Liver (tissue), 3 donors: ENCODE data around the gene RPH3AL.

Experiments used
- FOXA1 ChIP-seq: IDR thresholded peaks from 2 replicates; pipeline ENCODE4 v1.6.1; 2016; ENCODE audit warnings: antibody characterized with exemption
- FOXA2 ChIP-seq: IDR thresholded peaks from 2 replicates; pipeline ENCODE4 v1.6.1; 2016; ENCODE audit warnings: antibody characterized with exemption
- GABPA ChIP-seq, 2 donors: IDR thresholded peaks in 1 of 2; conservative IDR thresholded peaks in 1 of 2; 2 replicates each; pipeline ENCODE4 v1.6.1; 2016; ENCODE audit warnings: antibody characterized with exemption in 2 of 2, mild to moderate bottlenecking in 1 of 2, moderate library complexity in 1 of 2
- HNF4A ChIP-seq, 2 donors: conservative IDR thresholded peaks; 2 replicates each; pipeline ENCODE4 v1.6.1; 2016; ENCODE audit warnings: antibody characterized with exemption in 2 of 2, mild to moderate bottlenecking in 2 of 2
- JUND ChIP-seq, 2 donors: IDR thresholded peaks; 2 replicates each; pipeline ENCODE4 v1.6.1; 2016; ENCODE audit warnings: antibody characterized with exemption in 2 of 2
- RXRA ChIP-seq, 2 donors: IDR thresholded peaks; 2 replicates each; pipeline ENCODE4 v1.6.1; 2017 to 2018; ENCODE audit warnings: antibody characterized with exemption in 2 of 2, mild to moderate bottlenecking in 1 of 2
- SP1 ChIP-seq: IDR thresholded peaks from 2 replicates; pipeline ENCODE4 v1.6.1; 2018; ENCODE audit warnings: antibody characterized with exemption, mild to moderate bottlenecking
- YY1 ChIP-seq: IDR thresholded peaks from 2 replicates; pipeline ENCODE4 v1.6.1; 2016; ENCODE audit warnings: antibody characterized with exemption, mild to moderate bottlenecking
- TF ChIP-seq, protein P1 (sequence below): fragments of 150-350 bp; IDR thresholded peaks from 2 replicates; pipeline ENCODE4 v1.5.1; 2017; ENCODE audit warnings: improper control_type of control experiment, low read depth, low read length; ENCODE audit not compliant: missing input control
- TF ChIP-seq, protein P2 (sequence below): IDR thresholded peaks from 2 replicates; pipeline ENCODE4 v1.6.1; 2016; ENCODE audit warnings: antibody characterized with exemption, mild to moderate bottlenecking
- TF ChIP-seq, protein P3 (sequence below): IDR thresholded peaks from 2 replicates; pipeline ENCODE4 v1.6.1; 2016; ENCODE audit warnings: antibody characterized with exemption
- TF ChIP-seq, protein P4 (sequence below): IDR thresholded peaks from 2 replicates; pipeline ENCODE4 v1.6.1; 2016; ENCODE audit warnings: antibody characterized with exemption
- donor health status: healthy.
- donor health status: healthy.

DNA sequence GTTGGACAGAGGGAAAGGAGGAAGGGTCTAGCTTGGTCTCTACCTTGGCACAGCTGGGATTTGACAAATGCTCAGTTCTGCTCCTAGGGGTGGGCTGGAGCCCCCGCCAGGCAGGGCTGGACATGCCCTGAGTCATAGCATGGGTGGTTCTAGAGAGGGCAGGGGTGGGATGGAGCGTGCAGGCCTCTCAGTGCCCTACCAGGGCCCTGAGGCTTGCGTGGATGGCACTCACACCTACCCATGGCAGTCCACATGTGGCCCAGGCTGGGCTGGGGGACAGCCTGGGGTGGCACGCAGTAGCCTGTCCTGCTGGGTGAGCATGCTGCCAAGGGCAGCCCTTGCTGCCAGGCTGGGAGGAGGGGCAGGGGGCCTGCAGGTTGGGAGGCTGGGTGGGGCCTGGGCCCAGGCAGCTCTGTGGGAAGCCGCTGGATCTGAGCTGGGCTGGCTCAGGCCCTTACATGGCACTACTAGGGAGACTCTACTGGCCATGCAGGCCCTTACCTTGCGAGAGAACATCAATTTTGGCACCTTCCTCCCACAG is 182.4 kb downstream of the RPH3AL start:
- no peak for TF ChIP-seq YY1
- TF ChIP-seq, protein P1, sequence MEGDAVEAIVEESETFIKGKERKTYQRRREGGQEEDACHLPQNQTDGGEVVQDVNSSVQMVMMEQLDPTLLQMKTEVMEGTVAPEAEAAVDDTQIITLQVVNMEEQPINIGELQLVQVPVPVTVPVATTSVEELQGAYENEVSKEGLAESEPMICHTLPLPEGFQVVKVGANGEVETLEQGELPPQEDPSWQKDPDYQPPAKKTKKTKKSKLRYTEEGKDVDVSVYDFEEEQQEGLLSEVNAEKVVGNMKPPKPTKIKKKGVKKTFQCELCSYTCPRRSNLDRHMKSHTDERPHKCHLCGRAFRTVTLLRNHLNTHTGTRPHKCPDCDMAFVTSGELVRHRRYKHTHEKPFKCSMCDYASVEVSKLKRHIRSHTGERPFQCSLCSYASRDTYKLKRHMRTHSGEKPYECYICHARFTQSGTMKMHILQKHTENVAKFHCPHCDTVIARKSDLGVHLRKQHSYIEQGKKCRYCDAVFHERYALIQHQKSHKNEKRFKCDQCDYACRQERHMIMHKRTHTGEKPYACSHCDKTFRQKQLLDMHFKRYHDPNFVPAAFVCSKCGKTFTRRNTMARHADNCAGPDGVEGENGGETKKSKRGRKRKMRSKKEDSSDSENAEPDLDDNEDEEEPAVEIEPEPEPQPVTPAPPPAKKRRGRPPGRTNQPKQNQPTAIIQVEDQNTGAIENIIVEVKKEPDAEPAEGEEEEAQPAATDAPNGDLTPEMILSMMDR: no peak
- no peak for TF ChIP-seq GABPA (IDR thresholded peaks at IDR 0.05 in 1 of 2, conservative IDR thresholded peaks at IDR 0.05 in 1 of 2)
- TF ChIP-seq RXRA (IDR thresholded peaks at IDR 0.05): no peak
- TF ChIP-seq JUND (IDR thresholded peaks at IDR 0.05): no peak
- no peak for TF ChIP-seq FOXA2
- no peak for TF ChIP-seq SP1
- TF ChIP-seq, protein P2, sequence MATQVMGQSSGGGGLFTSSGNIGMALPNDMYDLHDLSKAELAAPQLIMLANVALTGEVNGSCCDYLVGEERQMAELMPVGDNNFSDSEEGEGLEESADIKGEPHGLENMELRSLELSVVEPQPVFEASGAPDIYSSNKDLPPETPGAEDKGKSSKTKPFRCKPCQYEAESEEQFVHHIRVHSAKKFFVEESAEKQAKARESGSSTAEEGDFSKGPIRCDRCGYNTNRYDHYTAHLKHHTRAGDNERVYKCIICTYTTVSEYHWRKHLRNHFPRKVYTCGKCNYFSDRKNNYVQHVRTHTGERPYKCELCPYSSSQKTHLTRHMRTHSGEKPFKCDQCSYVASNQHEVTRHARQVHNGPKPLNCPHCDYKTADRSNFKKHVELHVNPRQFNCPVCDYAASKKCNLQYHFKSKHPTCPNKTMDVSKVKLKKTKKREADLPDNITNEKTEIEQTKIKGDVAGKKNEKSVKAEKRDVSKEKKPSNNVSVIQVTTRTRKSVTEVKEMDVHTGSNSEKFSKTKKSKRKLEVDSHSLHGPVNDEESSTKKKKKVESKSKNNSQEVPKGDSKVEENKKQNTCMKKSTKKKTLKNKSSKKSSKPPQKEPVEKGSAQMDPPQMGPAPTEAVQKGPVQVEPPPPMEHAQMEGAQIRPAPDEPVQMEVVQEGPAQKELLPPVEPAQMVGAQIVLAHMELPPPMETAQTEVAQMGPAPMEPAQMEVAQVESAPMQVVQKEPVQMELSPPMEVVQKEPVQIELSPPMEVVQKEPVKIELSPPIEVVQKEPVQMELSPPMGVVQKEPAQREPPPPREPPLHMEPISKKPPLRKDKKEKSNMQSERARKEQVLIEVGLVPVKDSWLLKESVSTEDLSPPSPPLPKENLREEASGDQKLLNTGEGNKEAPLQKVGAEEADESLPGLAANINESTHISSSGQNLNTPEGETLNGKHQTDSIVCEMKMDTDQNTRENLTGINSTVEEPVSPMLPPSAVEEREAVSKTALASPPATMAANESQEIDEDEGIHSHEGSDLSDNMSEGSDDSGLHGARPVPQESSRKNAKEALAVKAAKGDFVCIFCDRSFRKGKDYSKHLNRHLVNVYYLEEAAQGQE: no peak
- TF ChIP-seq, protein P3, sequence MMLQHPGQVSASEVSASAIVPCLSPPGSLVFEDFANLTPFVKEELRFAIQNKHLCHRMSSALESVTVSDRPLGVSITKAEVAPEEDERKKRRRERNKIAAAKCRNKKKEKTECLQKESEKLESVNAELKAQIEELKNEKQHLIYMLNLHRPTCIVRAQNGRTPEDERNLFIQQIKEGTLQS: no peak
- TF ChIP-seq HNF4A (conservative IDR thresholded peaks at IDR 0.05): no peak
- TF ChIP-seq, protein P4, sequence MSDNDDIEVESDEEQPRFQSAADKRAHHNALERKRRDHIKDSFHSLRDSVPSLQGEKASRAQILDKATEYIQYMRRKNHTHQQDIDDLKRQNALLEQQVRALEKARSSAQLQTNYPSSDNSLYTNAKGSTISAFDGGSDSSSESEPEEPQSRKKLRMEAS: no peak
- TF ChIP-seq FOXA1: no peak
